Transverse colon (tissue), 4 donors: ENCODE measurements around the gene MAST4.

Experiments used
- EP300 ChIP-seq: sonication (generic); formaldehyde crosslinking; IDR thresholded peaks from one replicate; pipeline ENCODE4 v1.6.1; 2017; ENCODE audit warnings: antibody characterized with exemption, low read depth
- POLR2A ChIP-seq: fragments of 450-650 bp; IDR thresholded peaks from one replicate; pipeline ENCODE4 v1.6.1; 2016; ENCODE audit warnings: antibody characterized with exemption, mild to moderate bottlenecking, moderate library complexity
- POLR2AphosphoS5 ChIP-seq, 3 donors: sonication (generic); formaldehyde crosslinking; IDR thresholded peaks; one replicate each; pipeline ENCODE4 v1.6.1; 2016; ENCODE audit warnings: antibody characterized with exemption in 3 of 3
- TF ChIP-seq, protein P1 (sequence below), 5 experiments: fragments of 200-600 bp in 3 of 5; fragments of 450-650 bp in 2 of 5; sonication (generic) in 3 of 5; IDR thresholded peaks; 1 replicate in 2 of 5; 2 replicates in 3 of 5; pipeline ENCODE4 v1.5.1; 2016 to 2017; ENCODE audit warnings: antibody characterized with exemption in 5 of 5, inconsistent platforms in 3 of 5, mild to moderate bottlenecking in 2 of 5, moderate library complexity in 1 of 5

GRCh38 chr5:67142816-67143215 is 546.6 kb downstream of the MAST4 start:
- TF ChIP-seq, protein P1, sequence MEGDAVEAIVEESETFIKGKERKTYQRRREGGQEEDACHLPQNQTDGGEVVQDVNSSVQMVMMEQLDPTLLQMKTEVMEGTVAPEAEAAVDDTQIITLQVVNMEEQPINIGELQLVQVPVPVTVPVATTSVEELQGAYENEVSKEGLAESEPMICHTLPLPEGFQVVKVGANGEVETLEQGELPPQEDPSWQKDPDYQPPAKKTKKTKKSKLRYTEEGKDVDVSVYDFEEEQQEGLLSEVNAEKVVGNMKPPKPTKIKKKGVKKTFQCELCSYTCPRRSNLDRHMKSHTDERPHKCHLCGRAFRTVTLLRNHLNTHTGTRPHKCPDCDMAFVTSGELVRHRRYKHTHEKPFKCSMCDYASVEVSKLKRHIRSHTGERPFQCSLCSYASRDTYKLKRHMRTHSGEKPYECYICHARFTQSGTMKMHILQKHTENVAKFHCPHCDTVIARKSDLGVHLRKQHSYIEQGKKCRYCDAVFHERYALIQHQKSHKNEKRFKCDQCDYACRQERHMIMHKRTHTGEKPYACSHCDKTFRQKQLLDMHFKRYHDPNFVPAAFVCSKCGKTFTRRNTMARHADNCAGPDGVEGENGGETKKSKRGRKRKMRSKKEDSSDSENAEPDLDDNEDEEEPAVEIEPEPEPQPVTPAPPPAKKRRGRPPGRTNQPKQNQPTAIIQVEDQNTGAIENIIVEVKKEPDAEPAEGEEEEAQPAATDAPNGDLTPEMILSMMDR (IDR thresholded peaks at IDR 0.05), result no peak
- no peak for TF ChIP-seq EP300
- TF ChIP-seq POLR2AphosphoS5 (IDR thresholded peaks at IDR 0.05), result no peak
- no peak for TF ChIP-seq POLR2A
